GM12875 (cell line): ENCODE results near the gene CARD11.

ENCODE experiments used
- H3K4me3 ChIP-seq: one replicate; pipeline ENCODE4 v1.5.1; 2011; ENCODE audit warnings: low read depth, low read length, control low read depth
- TF ChIP-seq, protein P1 (sequence below): IDR thresholded peaks from 2 replicates; pipeline ENCODE4 v1.5.1; 2011; ENCODE audit warnings: low read depth, mild to moderate bottlenecking, control low read depth, inconsistent platforms, low read length, moderate library complexity, borderline replicate concordance; ENCODE audit not compliant: insufficient read depth

CARD11 gene

GRCh38 chr7:3009086-3009485 is 34.6 kb downstream of the CARD11 start:
- H3K4me3 ChIP-seq, result no peak overlapping the region
- TF ChIP-seq, protein P1, sequence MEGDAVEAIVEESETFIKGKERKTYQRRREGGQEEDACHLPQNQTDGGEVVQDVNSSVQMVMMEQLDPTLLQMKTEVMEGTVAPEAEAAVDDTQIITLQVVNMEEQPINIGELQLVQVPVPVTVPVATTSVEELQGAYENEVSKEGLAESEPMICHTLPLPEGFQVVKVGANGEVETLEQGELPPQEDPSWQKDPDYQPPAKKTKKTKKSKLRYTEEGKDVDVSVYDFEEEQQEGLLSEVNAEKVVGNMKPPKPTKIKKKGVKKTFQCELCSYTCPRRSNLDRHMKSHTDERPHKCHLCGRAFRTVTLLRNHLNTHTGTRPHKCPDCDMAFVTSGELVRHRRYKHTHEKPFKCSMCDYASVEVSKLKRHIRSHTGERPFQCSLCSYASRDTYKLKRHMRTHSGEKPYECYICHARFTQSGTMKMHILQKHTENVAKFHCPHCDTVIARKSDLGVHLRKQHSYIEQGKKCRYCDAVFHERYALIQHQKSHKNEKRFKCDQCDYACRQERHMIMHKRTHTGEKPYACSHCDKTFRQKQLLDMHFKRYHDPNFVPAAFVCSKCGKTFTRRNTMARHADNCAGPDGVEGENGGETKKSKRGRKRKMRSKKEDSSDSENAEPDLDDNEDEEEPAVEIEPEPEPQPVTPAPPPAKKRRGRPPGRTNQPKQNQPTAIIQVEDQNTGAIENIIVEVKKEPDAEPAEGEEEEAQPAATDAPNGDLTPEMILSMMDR, result no peak

DNA sequence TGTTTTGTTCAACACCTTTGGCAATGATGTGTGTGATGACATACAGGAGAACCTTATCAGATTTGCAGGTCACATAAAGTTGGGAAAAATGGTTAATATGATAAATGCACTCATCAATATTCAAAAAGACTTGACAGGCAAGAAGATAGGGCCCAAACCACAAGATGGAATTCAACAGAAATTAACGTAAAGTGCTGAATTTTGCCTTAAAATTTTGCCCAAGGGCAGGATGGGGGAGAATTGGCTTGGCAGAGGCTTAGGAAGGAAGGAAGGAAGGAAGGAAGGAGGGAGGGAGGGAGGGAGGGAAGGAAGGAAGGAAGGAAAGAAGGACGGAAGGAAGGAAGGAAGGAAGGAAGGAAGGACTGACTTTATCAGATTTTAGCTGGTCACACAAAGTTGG is 35.3 kb downstream of the CARD11 start:
- H3K4me3 ChIP-seq, result no peak overlapping the region
- TF ChIP-seq, protein P1, result no peak

DNA sequence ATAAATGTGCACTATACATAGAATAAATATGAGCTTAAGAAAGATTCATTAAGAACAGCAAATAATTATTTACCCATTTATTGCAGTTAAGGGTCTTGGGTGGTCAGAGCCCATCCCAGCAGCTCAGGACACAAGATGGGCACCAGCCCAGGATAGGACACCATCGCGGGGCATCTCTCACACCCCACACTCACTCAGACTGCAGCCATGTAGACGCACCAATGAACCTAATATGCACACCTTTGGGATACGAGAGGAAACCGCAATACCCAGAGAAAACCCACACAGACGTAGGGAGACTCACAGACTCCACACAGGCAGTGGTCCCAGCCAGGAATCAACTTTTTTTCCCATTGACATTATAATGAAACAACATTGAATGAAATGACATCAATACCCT is 36.0 kb downstream of the CARD11 start:
- H3K4me3 ChIP-seq, result no peak overlapping the region
- TF ChIP-seq, protein P1, result no peak

- H3K4me3 ChIP-seq, result no peak overlapping the region
- TF ChIP-seq, protein P1, result no peak
These were observed 38.4 kb downstream of the CARD11 start for GRCh38 chr7:3005257-3005656.

DNA sequence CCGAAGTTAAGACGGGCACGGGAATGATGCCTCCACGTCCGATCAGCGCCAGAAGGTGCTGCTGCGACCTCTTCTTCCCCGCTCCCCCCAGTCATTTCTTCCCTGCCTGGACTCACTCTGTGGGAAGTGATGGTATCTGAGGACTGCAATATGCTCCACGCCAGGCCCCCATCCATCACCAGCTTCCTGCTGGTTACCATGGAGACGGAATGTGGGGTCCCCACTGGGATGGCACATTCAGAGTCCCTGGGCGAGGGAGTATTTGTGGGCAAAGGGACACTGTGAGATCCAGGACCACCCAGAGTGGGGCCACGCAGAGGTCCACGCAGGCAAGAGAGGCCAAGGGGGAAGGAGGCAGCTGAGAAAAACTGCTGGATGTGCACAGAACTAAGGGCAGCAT is 39.7 kb downstream of the CARD11 start:
- no peak overlapping the region for H3K4me3 ChIP-seq
- TF ChIP-seq, protein P1, result no peak

GRCh38 chr7:3002631-3003030 is 41.0 kb downstream of the CARD11 start:
- no peak overlapping the region for H3K4me3 ChIP-seq
- TF ChIP-seq, protein P1, result no peak

- no peak overlapping the region for H3K4me3 ChIP-seq
- TF ChIP-seq, protein P1, result no peak
These were observed 43.1 kb downstream of the CARD11 start for GRCh38 chr7:3000566-3000965.
